DOHH2 (cell line): ENCODE measurements around the gene DENND1A.

Experiments
- H3F3A ChIP-seq: fragments of 200-600 bp; sonication (generic), shearing (Covaris generic); 2 replicates; pipeline ENCODE4 v1.6.0; 2016; ENCODE audit warnings: antibody characterized with exemption, mild to moderate bottlenecking; ENCODE audit not compliant: control insufficient read depth, insufficient read depth
- H3K27ac ChIP-seq: fragments of 200-600 bp; sonication (generic); 2 replicates; pipeline ENCODE4 v1.5.1; 2014; ENCODE audit warnings: low read depth, mild to moderate bottlenecking, low read length, moderate library complexity
- H3K27me3 ChIP-seq: fragments of 200-600 bp; sonication (generic); 2 replicates; pipeline ENCODE4 v1.6.1; 2014; ENCODE audit warnings: mild to moderate bottlenecking, low read length, mixed read lengths; ENCODE audit not compliant: control insufficient read depth
- H3K36me3 ChIP-seq: fragments of 200-600 bp; sonication (generic); 2 replicates; pipeline ENCODE4 v1.6.1; 2014; ENCODE audit warnings: mild to moderate bottlenecking, low read length, moderate library complexity, mixed read lengths; ENCODE audit not compliant: control insufficient read depth
- H3K4me1 ChIP-seq: fragments of 200-600 bp; sonication (generic); 2 replicates; pipeline ENCODE4 v1.6.1; 2014; ENCODE audit warnings: mild to moderate bottlenecking, low read length, mixed read lengths; ENCODE audit not compliant: control insufficient read depth
- H3K4me2 ChIP-seq: fragments of 200-600 bp; sonication (generic); 2 replicates; pipeline ENCODE4 v1.6.0; 2014; ENCODE audit warnings: mild to moderate bottlenecking, low read length, moderate library complexity
- H3K4me3 ChIP-seq: fragments of 200-600 bp; sonication (generic); 2 replicates; pipeline ENCODE4 v1.5.1; 2014; ENCODE audit warnings: mild to moderate bottlenecking, low read length, mixed read lengths
- H3K79me2 ChIP-seq: fragments of 200-600 bp; sonication (generic); 2 replicates; pipeline ENCODE4 v1.6.1; 2014; ENCODE audit warnings: mild to moderate bottlenecking, low read length, mixed read lengths; ENCODE audit not compliant: control insufficient read depth
- H3K9me2 ChIP-seq: fragments of 200-600 bp; sonication (generic); replicated peaks from 2 replicates; pipeline ENCODE4 v1.6.1; 2014; ENCODE audit warnings: mild to moderate bottlenecking, low read length, mixed read lengths; ENCODE audit not compliant: control insufficient read depth
- H3K9me3 ChIP-seq: fragments of 200-600 bp; sonication (generic); 2 replicates; pipeline ENCODE4 v1.6.1; 2014; ENCODE audit warnings: antibody characterized with exemption, low read length, mixed read lengths; ENCODE audit not compliant: control insufficient read depth, insufficient read depth
- H4K20me1 ChIP-seq: fragments of 200-600 bp; sonication (generic); 2 replicates; pipeline ENCODE4 v1.6.0; 2014; ENCODE audit warnings: low read depth, mild to moderate bottlenecking, antibody characterized with exemption, low read length, moderate library complexity; ENCODE audit not compliant: control insufficient read depth, insufficient read depth
- EZH2phosphoT487 ChIP-seq: fragments of 200-600 bp; sonication (generic); IDR thresholded peaks from 2 replicates; pipeline ENCODE4 v1.6.1; 2017; ENCODE audit warnings: borderline replicate concordance, mild to moderate bottlenecking, antibody characterized with exemption, low read length, moderate library complexity, mixed read lengths
- TF ChIP-seq, protein P1 (sequence below): fragments of 200-600 bp; sonication (generic); IDR thresholded peaks from one replicate; pipeline ENCODE4 v1.5.1; 2014; ENCODE audit warnings: antibody characterized with exemption, mild to moderate bottlenecking, low read depth, low read length; ENCODE audit not compliant: poor library complexity, severe bottlenecking

The DENND1A gene

DNA sequence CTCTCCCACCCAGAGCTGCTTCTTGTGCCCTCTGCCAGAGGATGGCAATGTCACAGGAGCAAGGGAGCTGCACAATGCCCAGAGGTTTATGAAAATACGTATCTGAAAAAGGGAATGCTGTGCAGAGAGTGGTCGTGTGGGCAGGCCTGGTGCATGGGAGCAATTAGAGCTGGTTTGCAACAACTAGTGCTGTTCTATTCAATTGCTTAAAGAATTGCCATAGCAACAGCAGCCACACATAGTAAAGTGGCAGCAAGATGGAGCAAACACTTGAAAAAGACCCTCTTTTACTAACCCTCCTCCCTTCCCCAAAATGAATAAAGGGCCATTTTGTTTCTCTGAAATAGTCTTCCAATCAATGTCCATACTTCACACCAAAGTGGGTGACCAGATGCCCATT, 407.7 kb downstream of the DENND1A start:
- Histone ChIP-seq H3K79me2 (no peaks in the 10 kb centered on the region), H3K27me3 (no peaks in the 10 kb centered on the region), H3K27ac (no peak overlapping the region), H3K9me2 (no peaks in the 10 kb centered on the region), H3K9me3 (no peaks in the 10 kb centered on the region), H4K20me1 (no peaks in the 10 kb centered on the region), H3K4me2 (no peak overlapping the region), H3K4me1 (no peaks in the 10 kb centered on the region), H3K36me3 (no peaks in the 10 kb centered on the region), H3K4me3 (no peak overlapping the region), H3F3A (no peaks in the 10 kb centered on the region)
- TF ChIP-seq, protein P1, sequence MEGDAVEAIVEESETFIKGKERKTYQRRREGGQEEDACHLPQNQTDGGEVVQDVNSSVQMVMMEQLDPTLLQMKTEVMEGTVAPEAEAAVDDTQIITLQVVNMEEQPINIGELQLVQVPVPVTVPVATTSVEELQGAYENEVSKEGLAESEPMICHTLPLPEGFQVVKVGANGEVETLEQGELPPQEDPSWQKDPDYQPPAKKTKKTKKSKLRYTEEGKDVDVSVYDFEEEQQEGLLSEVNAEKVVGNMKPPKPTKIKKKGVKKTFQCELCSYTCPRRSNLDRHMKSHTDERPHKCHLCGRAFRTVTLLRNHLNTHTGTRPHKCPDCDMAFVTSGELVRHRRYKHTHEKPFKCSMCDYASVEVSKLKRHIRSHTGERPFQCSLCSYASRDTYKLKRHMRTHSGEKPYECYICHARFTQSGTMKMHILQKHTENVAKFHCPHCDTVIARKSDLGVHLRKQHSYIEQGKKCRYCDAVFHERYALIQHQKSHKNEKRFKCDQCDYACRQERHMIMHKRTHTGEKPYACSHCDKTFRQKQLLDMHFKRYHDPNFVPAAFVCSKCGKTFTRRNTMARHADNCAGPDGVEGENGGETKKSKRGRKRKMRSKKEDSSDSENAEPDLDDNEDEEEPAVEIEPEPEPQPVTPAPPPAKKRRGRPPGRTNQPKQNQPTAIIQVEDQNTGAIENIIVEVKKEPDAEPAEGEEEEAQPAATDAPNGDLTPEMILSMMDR: no peak
- no peak for TF ChIP-seq EZH2phosphoT487

DNA sequence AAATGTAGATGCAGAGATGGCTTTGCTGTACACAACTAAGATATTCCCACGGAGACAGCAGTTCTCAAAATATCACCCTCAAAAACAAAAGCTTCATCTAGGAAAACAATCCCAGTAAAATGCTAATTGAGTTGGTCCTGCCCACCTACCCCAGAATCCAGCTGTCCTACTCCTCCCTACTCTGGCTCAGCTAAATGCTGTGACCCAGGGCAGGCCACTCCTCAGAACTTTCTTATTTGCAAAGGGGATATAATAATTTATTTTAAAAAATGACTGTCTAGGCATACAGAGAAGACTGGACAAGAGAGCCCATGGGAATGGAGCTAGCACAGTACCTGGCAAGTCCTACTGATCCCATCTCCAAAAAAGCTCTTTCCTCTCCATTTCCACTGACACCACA, 411.6 kb downstream of the DENND1A start:
- TF ChIP-seq EZH2phosphoT487: no peak
- TF ChIP-seq, protein P1: no peak
- no peaks in the 10 kb centered on the region for H3K36me3 ChIP-seq
- H3F3A ChIP-seq: no peaks in the 10 kb centered on the region

DNA sequence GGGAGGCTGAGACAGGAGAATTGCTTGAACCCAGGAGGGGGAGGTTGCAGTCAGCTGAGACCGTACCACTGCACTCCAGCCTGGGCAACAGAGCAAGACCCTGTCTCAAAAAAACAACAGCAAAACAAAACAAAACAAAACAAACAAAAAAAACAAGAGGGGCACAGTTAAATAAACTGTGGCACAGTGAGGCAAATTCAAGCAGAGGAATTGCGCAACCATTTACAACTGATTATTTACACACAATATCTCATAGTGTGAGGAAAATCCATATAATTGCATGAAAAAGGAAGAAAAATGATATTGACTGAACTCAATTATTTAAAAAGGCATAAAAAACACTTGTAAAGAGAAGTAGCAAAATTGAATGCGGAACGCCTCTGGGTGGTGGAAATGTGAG, 412.4 kb downstream of the DENND1A start:
- Histone ChIP-seq H4K20me1 (no peaks in the 10 kb centered on the region), H3K4me3 (no peak overlapping the region)
- TF ChIP-seq EZH2phosphoT487: no peak
- TF ChIP-seq, protein P1: no peak

More for the DNA sequence above, 411.6 kb downstream of the DENND1A start:
- Histone ChIP-seq H3K27me3 (no peaks in the 10 kb centered on the region), H3K9me3 (no peaks in the 10 kb centered on the region), H3K9me2 (no peaks in the 10 kb centered on the region), H3K27ac (no peak overlapping the region), H3K4me3 (no peak overlapping the region), H3K4me1 (no peaks in the 10 kb centered on the region), H4K20me1 (no peaks in the 10 kb centered on the region), H3K79me2 (no peaks in the 10 kb centered on the region), H3K4me2 (no peak overlapping the region)

DNA sequence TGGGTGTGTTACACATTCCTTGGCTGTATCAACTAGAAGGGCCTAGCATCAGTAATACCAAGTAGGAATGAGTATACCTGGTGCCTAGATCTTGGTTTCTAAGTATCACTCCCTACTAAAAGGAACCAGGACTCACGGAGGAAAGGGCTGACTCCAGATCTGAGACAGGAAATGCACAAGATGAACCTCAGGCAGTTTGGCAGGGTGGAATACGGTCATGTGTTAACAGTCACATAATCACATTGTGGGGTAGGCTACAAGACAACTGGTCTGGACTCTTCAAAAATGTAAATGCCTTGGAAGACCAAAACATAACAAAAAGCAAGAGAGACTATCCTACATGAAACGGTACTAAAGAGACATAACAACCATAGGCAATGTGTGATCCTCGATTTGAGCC, 415.2 kb downstream of the DENND1A start:
- H3K9me3 ChIP-seq: no peaks in the 10 kb centered on the region
- H3K27me3 ChIP-seq: no peaks in the 10 kb centered on the region
- TF ChIP-seq, protein P1: no peak
- TF ChIP-seq EZH2phosphoT487: no peak
- no peak overlapping the region for H3K4me3 ChIP-seq
- H3K4me1 ChIP-seq: no peaks in the 10 kb centered on the region
- no peaks in the 10 kb centered on the region for H3K36me3 ChIP-seq
- H4K20me1 ChIP-seq: no peaks in the 10 kb centered on the region
- no peaks in the 10 kb centered on the region for H3K9me2 ChIP-seq
- no peaks in the 10 kb centered on the region for H3F3A ChIP-seq
- H3K4me2 ChIP-seq: no peak overlapping the region
- no peak overlapping the region for H3K27ac ChIP-seq
- H3K79me2 ChIP-seq: no peaks in the 10 kb centered on the region

More for the DNA sequence above, 412.4 kb downstream of the DENND1A start:
- Histone ChIP-seq H3K4me1 (no peaks in the 10 kb centered on the region), H3K36me3 (no peaks in the 10 kb centered on the region), H3K27ac (no peak overlapping the region), H3K79me2 (no peaks in the 10 kb centered on the region), H3K9me2 (no peaks in the 10 kb centered on the region), H3F3A (no peaks in the 10 kb centered on the region), H3K27me3 (no peaks in the 10 kb centered on the region), H3K9me3 (no peaks in the 10 kb centered on the region), H3K4me2 (no peak overlapping the region)
